ENCODE results near the gene SLC10A1. TPM values are rescaled to one million over a fixed set of nuclear protein-coding genes. Genes with fewer than 3 reads are reported as not detected.

The SLC10A1 gene
- total and polyA plus RNA-seq, 2 of the 8 experiments (the other 6 are each of a cell fraction or from before 2014, with no cell fraction given), result not detected

- Histone ChIP-seq H2BK5ac (ENCODE audit: low read depth, low read length) (no peak overlapping the region), H2BK20ac (ENCODE audit: low read length) (no peak overlapping the region), H2BK120ac (replicated peaks; ENCODE audit: low read depth, low read length) (no peak overlapping the region), H3K36me3 (ENCODE audit: control insufficient read depth in 2 of 4, insufficient read depth in 4 of 4, low read length in 3 of 4) (no peaks in the 10 kb centered on the region), H3K4me2 (ENCODE audit: insufficient read depth in 1 of 2, low read depth in 2 of 2, low read length in 2 of 2) (no peak overlapping the region), H2BK15ac (ENCODE audit: low read length) (no peak overlapping the region), H3K4me3 (ENCODE audit: extremely low read depth in 1 of 4, insufficient read depth in 2 of 4, low read depth in 3 of 4, low read length in 4 of 4) (no peak overlapping the region), H4K8ac (ENCODE audit: extremely low read depth, insufficient read depth, low read length) (no peak overlapping the region), H3K27me3 (replicated peaks in 1 of 4; ENCODE audit: control insufficient read depth in 3 of 4, extremely low read depth in 1 of 4, insufficient read depth in 3 of 4, low read length in 3 of 4) (no peaks in the 10 kb centered on the region), H3K56ac (replicated peaks; ENCODE audit: insufficient read length, low read depth, low read length) (no peak overlapping the region), H3K23ac (ENCODE audit: insufficient read length) (no peak overlapping the region), H2AFZ (ENCODE audit: low read length) (no peak overlapping the region), H4K91ac (replicated peaks; ENCODE audit: insufficient read length, low read length) (no peak overlapping the region), H3K9ac (replicated peaks in 1 of 4; ENCODE audit: extremely low read depth in 1 of 4, low read depth in 3 of 4, low read length in 3 of 4) (no peak overlapping the region), H3K23me2 (ENCODE audit: low read depth, low read length) (no peaks in the 10 kb centered on the region; the same call in 1 of the 2 replicates), H3K4me1 (replicated peaks in 1 of 4; ENCODE audit: control insufficient read depth in 3 of 4, insufficient read depth in 4 of 4, low read length in 3 of 4) (no peaks in the 10 kb centered on the region), H3K79me1 (ENCODE audit: low read depth, low read length) (no peaks in the 10 kb centered on the region), H3K18ac (ENCODE audit: extremely low read depth, low read length) (no peak overlapping the region), H3K9me3 (ENCODE audit: insufficient read depth in 2 of 2, low read depth in 1 of 2, low read length in 1 of 2) (no peaks in the 10 kb centered on the region), H2BK12ac (ENCODE audit: low read depth, low read length) (no peak overlapping the region), H4K5ac (ENCODE audit: insufficient read length, low read depth, low read length) (no peak overlapping the region), H3K4ac (replicated peaks; ENCODE audit: insufficient read length, low read depth, low read length) (no peak overlapping the region), H2AK5ac (ENCODE audit: low read depth, low read length) (no peak overlapping the region), H4K20me1 (replicated peaks in 1 of 2; ENCODE audit: control insufficient read depth in 1 of 2, insufficient read depth in 2 of 2, low read length in 2 of 2) (no peaks in the 10 kb centered on the region), H3K14ac (ENCODE audit: insufficient read length) (no peak overlapping the region), H3K79me2 (ENCODE audit: control insufficient read depth in 1 of 2, insufficient read depth in 2 of 2, low read length in 2 of 2) (no peaks in the 10 kb centered on the region), H3K27ac (ENCODE audit: low read depth, low read length) (no peak overlapping the region)
- WGBS, 2 experiments (ENCODE audit: extremely low coverage in 1 of 2, insufficient coverage in 1 of 2, insufficient read length in 1 of 2, insufficient replicate concordance in 2 of 2, low coverage in 1 of 2, low lambda C conversion rate in 2 of 2, missing lambda C conversion rate in 1 of 2), result 81% methylated on average over 6 of the region's 6 CpGs; no CpG with 5 or more reads in 1 of the 2 experiments
- no peak for DNase-seq (ENCODE audit: low read depth in 1 of 2, low spot score in 2 of 2)
- TF ChIP-seq RNF2 (IDR thresholded peaks at IDR 0.05; ENCODE audit: borderline replicate concordance, low read depth, low read length, missing control alignments, poor library complexity, severe bottlenecking) (no peak), EP300 (IDR thresholded peaks at IDR 0.05; ENCODE audit: borderline replicate concordance in 1 of 2, low read depth in 2 of 2, low read length in 2 of 2) (no peak), CHD2 (IDR thresholded peaks at IDR 0.05; ENCODE audit: low read length) (no peak), POLR2AphosphoS5 (IDR thresholded peaks at IDR 0.05; ENCODE audit: low read depth, low read length) (no peak), BACH1 (IDR thresholded peaks at IDR 0.05; ENCODE audit: low read length) (no peak)
- CTCF ChIA-PET (ENCODE audit: partially characterized antibody), result interaction anchor here (0.6 to 11.2 kb wide), 2 partner anchors 55 to 205 kb away, joined by 3 to 132 read pairs; no protein-coding TSS in a partner anchor
- FAIRE-seq, result no peak
- POLR2A ChIA-PET (ENCODE audit: partially characterized antibody), result no interaction called here
Observed at GRCh38 chr14:69822456-69822855, 25.4 kb upstream of the SLC10A1 start.

All from H1 (cell line).